Stimulated activated CD8-positive, alpha-beta memory T cell treated with anti-CD3 and anti-CD28 coated beads, Interleukin-12 subunit alpha, Interleukin-12 subunit beta, amount 100 ng/mL, for 24 hours (primary cell): ENCODE measurements around the gene PIK3C2G.

Experiments used
- DNase-seq: peaks from one replicate; pipeline ENCODE4 v3.0.0-alpha.2; 2020; ENCODE audit errors: extremely low read depth

PIK3C2G gene

DNA sequence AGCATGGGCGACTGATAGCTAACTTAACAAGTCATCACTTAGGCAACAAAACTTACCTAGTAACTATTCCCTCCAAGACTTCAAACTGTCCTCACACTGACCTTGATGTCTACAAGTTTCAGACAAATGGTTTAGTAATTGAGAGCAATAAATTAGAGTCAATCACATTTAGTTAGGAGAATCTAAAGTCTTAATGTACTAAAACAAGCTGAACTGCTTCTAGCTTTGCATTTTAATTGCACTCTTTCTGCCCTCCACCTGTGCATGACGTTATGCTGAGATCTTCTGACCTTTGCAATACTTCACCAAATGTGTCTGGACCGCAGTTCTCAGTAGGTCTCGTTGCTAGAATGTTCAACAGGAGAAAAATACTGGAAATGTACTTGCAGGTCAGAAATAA lies 158.0 kb downstream of the PIK3C2G start:
- no peak for DNase-seq

DNA sequence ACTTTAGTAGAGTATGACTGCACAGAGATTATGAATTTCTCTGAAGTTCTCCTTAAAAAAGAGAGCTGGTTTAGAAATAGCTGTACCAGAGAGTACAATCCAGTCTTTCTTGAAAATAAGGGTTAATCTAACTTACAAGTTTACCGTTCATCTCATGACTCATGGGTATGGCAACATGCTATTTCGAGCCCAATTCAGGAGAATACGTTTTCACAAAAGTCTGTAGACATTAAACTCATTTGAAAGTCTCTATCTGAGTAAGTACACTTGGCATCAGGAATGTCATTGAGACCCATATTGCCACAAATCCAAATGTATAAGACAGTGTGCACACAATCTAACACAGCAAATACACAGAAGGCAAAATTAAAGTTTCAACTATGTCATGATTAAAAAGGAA lies 160.5 kb downstream of the PIK3C2G start:
- DNase-seq, result no peak

DNA sequence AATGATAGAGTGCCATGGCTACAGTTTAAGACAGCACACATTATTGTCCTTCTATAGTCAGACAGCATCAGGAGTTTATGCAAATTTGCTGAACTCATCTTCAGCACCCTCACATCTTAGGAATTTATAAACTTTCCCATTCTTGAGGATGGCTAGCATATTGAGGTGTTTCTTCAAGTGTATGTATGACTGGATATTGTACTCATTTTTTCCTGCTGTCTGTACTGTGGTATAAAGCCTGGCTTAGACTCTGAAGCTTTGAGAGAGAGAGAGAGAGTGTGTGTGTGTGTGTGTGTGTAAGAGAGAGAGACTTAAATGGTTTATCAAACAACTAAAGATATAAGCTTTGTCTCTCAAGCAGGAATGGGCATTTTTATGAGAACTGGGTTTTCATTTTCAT lies 161.6 kb downstream of the PIK3C2G start:
- no peak for DNase-seq

DNA sequence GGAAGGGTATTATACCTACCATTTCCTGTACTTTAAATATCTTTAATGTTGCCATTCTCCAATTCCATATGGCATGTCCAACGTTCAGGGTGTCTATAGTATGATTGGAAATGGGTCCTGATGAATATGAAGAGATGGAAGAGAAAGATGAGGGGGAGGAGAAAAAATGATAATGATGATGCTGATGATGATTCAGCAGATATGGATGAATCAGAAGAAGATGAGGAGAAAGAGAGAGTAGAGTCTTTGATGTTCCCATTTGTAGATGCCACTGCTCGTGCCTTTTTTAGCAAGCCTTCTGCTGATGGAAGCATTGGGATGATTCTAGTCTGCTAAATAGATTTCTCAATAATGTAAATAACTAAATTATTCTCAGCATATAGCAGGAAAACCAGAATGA lies 163.5 kb downstream of the PIK3C2G start:
- DNase-seq, result no peak

DNA sequence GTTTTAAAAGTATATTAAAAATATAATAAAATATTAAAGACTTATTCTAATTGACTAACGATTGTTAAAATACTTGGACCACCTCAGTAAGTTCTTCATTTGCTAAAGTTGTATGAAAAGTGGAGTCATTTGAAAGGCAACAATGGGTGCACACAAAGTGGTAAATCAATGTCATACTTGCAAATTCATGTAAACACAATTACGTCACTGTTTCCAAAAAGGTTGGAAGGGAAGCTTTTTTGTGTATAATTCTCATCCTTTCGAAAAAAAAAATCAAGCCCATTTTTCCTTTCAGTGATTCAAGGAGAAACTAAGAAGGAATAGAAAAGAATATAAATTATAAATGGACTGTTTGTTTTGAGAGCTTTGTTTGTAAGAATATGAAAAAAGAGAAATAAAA lies 166.2 kb downstream of the PIK3C2G start:
- DNase-seq, result no peak

DNA sequence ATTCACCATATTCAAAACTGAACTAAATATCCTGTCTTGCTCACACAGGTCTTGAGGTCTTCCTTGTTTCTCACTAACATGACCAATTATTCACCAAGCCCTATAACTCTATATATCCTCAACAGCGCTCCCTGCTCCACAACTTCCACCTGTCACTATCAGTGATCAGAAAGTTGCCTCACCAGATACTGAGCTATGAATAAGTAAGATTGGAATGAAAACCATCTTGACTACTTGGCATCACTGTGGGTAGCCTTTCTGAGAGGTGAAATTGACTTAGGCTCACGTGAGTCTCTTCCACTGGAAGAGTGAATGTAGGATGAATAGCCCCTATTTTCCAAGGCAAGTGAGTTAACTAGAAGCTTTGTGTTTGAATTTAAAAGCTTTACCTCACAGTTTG lies 167.1 kb downstream of the PIK3C2G start:
- DNase-seq, result no peak

DNA sequence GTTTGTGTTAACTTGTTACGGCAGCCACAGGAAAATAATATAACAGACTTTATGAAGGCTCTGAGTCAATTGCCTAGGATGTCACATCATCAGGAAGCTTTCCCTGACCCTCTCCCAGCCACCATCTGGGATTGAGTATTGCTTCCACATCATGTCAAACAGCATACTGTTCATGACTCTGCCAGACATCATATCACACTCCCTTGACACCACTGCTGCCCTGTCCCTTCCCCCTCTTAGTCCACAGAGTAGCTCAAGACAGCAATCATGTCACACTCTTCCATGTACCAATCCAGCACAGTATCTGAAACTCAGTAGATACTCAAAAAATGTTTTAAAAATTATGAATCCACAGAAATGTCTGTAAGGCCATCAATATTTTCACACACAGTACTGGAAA lies 168.0 kb downstream of the PIK3C2G start:
- no peak for DNase-seq

DNA sequence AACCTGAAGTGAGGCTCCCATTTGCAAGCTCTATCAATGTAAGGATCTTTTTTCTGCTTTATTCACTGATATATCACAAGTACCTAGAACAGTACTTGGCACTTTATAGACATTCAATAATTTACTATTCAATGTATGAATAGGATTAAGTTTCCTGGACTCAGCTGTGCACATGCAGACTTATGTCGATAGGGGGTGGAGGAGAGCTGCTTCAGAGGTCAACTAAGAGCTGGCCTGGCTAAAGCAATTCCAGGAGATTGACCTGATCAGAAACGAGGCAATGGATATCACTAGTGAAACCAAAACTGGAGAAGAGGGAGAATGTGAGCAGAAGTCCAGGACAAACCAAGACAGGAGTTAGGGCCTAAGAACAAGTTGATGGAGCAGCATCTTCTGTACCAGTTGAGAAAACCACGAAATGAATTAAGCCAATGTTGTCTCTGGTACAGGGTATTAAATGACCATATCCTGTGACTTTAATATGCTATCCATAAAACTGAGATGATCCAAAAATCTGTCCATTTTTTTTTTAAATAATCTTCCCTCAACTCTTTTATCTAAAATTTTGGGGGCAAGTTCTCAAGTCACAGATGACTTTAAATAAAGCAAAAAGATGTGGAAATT lies 169.2 kb downstream of the PIK3C2G start:
- DNase-seq, result no peak

DNA sequence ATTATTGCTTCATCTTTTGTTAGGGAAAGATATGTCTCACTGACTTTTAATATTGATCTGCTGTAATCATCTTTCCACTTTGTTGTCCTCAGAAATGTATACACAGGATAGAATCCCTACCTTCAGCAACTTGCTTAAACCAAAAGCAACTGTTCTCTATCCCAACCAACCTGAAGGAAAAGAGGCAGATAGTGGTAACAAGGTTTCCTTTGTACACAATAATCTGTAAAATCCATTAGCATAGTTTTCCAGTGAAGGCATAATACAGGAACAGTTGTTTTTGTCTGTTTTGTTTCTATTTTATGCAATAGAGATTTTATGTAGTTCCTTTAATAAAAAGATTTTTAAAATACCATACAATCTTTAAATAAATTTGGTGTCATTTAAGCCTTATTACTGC lies 170.5 kb downstream of the PIK3C2G start:
- DNase-seq, result no peak

DNA sequence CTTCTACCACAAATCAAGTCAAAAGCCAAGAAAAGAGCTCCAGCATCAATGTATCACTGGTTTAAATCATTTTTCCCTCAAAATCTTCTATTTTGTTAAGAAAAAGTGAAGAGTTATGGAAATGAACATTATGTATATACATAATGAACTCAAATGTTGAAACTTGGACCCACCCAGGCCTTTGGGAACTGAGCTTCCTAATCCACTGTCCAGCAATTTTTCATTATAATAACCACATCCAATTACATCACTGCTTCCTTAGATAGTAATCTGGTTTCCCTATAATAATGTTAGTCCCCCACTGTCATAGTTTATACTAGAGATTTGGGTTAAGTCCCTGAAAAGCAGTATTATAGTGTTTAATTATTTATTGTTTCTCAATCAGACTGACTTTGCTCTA lies 170.9 kb downstream of the PIK3C2G start:
- DNase-seq, result no peak

DNA sequence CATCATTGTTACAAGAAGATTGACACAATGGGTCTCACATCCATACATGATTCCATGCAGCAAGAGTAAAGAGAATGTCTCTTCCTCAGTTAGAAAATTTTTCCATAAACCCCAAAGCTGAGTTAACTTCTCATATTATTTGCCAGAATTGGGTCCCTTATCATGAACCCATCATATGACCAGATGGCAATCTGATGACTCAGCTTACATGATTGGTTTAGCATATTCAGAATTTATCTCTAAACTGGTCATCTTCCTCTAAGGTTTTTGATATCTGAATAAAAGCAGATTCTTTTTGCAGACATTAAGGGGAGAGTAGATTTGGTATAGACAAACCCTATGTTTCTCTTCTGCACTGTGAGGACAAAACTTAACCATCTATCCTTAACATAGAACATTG lies 174.9 kb downstream of the PIK3C2G start:
- DNase-seq, result no peak

DNA sequence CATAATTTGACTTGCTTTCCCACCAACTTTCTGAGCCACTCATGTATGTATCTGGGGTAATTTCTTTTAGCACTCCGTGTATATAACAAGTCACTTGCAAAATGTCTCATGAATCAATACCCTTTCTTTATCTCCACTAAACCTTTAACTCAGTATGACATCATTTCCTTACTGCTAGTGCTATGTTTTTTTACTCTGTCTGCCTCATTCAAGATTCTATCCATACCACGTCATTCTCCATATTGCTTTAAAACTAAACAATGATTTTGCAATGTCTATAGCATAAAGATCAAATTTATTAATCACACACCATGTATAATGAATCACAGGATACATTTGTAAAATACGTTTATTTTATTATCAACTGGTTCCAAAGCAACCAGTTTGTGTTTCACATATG lies 178.2 kb downstream of the PIK3C2G start:
- DNase-seq, result no peak

DNA sequence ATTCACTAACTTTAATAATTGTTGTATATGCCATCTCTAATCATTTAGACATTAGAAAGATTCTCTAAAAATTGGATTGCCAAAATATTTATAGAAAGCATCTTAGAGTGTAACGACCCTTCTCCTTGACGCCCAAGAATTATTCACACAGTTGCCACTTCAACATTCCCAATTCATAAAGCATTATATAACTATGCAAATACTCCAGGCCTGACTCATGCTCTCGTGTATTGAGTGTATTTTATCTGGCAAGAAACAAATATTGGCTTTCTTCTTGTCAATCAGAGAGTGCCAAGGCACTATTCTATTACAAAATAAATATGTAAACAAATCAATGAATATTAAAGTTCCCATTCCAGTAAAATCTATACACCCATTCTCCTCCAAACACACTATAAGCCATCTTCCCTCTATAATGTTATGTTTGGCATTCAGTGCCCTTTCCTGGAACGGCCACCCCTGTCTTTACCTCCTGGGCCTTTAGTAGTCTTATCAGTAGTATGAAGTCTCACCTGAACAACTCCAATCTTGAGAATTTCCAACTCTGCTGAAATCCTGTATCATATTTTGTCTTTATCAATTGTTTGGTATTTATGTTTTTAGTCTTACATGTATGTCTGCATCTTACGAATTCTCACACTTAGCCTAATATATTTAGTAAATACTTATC lies 182.6 kb downstream of the PIK3C2G start:
- DNase-seq, result no peak

DNA sequence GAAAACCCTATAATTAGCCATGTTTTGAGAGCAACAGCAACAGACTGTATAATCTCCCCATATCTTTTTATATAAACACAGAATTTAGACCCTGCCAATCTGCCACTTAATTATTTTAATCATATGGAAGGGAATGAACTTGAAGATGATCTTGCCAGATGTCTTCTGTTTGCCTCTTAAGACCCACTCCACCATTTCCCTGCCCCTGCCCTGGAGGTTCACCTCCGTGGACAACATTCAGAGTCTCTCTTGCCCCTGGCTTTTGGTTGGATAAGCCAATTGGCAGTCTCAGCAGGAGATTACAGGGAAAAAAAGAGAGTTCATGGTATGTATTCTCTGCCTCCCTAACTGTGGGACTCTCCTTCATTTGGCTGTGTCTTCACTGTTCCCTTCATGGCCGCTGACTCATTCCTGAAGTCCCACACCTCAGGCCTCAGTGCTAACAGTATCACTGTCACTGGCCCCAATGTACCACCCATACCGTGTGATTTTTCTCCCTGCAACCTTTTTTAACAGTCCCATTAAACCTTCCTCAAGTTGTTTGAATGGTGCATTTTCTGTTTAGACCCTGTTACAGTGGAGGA lies 184.8 kb downstream of the PIK3C2G start:
- DNase-seq, result no peak

DNA sequence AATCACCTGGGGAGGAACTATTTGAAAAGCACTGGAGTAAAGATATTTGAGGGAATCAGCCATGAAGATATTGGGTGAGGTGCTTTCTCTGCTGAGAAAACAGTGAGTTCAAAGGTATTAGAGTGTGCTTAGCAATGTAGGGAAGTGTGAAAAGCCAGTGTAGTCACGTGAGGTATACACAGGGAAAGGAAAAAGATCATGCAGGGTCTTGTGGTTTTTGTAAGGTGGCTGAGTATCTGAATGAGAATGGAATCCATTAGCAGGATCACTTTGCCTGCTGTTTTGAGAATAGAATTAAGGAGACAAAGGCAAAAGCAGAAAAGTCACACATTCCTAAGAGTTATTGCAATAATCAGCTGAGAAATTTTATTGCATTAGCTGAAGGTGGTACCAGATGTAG lies 193.0 kb downstream of the PIK3C2G start:
- no peak for DNase-seq

DNA sequence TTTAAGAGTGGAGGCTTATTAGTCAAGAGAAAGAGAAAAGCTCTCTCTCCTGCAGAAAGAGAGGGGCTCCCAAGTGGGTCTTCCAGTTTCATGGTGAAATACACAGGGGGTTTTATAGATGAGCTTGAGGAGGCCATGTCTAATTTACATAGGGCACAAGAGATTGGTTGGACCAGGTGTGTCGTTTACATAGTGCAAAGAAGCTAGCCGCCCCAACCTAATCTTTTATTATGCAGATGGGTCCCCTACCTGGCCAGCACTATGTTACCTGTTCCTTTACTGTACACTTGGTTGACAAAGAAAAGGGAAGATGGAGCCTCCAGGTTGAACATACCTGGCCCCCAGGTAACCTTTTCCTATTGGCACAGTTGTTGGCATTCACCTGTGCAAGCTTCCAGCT lies 195.0 kb downstream of the PIK3C2G start:
- DNase-seq, result no peak

DNA sequence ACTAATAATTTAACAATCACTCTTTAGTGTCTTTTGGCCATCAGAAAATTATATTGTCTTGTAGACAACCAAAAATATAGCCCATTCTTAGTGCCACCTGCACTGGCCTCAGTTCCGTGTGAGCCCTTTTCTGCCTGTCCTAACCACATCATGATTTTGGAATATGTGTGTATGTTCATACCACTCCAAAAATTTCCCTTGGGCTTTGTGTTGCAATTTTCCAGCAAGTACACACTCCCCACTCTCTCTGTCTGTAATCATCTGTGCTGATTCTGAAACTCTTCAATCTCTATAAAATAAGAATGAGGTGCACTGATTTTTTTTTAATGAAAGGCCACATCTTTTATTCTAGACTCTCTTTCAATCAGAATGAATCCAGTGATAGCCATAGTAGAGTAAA lies 196.0 kb downstream of the PIK3C2G start:
- no peak for DNase-seq

DNA sequence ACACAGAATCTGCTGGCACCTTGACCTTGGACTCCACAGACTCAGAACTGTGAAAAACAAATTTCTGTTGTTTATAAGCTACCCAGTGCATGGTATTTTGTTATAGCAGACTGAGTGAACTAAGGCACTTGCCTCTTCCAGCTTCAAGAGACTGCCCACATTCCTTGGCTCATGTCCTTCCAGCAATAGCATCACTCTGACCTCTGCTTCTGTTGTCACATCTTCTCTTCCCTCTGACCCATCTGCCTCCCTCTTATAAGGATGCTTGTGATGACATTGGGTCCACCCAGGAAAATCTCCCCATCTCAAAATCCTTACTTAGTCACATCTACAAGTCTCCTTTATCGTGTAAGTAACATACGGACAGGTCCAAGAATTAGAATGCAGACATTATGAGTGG lies 200.4 kb downstream of the PIK3C2G start:
- no peak for DNase-seq

DNA sequence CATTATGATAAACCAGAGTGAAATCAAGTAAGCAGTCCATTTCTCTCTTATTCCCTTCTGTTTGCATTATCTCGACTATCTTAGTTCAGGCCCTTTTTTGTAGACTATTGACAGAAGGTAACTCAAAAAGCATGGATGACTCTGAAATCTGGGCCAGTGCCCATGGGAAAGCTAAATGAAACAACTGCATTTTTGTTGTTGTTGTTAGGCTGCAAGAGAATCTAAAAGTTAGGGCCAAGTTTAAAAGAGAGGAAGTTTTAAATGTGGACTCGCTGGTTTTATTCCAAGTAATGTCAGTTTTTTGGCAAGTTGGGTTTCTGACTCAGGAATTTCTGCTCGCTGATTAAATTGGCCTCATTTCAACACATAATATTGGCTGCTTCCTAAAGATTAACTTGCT lies 201.1 kb downstream of the PIK3C2G start:
- DNase-seq, result no peak

DNA sequence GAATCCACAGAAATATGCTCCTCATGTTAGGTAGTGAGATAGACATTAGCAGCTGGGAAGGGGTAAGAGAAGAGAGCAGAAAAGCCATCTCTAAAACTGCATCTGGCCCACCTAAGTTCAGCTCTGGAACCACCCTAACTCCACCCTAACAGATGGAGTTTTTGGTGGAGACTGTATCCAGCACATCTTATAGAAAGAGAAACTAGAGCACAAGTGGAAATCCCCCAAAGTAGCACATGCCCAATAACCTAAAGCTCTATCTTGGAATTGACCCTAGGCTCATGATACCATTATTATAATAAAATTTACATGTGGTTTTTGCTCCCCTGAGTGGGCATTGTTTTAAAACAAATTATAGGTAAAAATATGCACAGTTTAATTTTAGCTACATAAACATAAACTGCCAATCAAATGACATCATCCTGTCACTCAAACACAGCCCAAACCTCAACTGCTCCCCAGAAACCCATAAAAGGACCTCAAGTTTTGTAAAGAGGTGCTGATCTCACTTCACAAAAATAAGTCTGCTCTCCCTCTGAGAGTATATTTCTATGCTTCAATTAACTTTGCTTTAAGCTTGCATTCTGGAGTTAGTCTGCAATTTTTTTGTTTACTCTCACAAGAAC lies 206.4 kb downstream of the PIK3C2G start:
- DNase-seq, result no peak

DNA sequence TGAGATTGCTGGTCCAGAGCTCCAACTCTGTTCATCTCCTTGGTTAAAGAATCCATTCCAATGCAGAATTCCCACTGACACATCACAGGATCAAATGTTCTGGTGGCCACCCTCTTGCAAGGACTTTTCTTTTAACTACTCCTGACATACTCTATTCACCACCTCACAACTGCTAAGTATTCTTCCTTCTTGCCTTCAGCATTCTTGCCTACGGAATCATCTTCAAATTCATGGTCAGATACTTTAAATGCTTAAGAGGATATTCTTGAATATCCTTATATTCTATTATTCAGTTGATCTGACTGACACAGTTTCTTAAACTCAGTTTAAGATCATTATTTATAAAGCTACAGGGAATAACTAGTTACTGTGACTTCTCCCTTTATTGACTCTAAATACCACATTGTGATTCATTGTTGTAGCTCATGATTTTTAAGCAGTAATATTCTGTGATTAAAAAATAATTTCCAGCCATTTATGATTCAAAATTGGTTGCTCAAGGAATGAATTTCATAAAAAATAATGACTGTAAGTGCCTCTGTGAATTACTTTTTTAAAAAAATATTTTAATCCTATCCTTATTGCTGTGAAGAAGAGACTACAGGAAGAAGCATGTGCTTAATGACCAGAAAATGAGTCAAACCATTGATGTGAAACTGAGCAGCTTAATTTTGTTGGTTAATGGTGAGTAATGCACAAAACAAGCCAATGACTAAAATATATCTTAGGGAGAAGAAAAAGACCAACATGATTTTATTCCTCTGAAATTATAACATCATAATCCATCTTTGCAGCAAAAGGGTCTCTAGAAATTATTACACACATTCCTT lies 207.1 kb downstream of the PIK3C2G start:
- DNase-seq, result no peak

DNA sequence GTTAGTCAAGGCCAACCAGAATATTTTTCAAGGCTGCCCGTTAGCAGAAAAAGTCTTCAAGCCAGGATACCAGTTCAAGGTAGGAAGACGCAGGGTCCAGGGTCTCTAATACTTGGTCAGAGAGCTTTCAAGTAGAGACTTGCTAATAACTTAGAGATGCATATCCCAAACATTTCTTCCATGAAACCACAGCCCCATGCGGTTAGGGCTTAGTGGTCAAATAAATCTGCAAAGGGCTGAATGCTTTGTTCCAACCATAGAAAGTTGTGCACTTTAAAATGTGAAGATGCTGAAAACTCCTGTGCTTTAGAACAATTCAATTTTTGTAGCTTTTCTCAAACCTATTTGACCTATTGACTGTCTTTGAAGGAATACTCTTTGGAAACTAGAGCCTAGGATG lies 208.9 kb downstream of the PIK3C2G start:
- DNase-seq, result no peak
